ENCODE data around the gene ALDH16A1.

GRCh38 chr19:49421039-49421877 lies 31.8 kb upstream of the ALDH16A1 start:
- TF ChIP-seq CTCF (IDR thresholded peaks at IDR 0.05) (no peak), POLR2A (IDR thresholded peaks at IDR 0.05) (no peak), EP300 (IDR thresholded peaks at IDR 0.05) (no peak)
